HG02642 (cell line): Measurements from ENCODE around the gene BOLA1.
"Not testable (repeated sequence)": the region's sequence is repeated elsewhere in the genome, so short reads cannot be mapped to it uniquely, and the experiment has no call there.

Experiments
- ATAC-seq: cut with Tn5 transposase; IDR thresholded peaks from one replicate; pipeline ENCODE4 v1.9.1; 2021; ENCODE audit warnings: mild to moderate bottlenecking; ENCODE audit not compliant: unreplicated experiment, poor library complexity

The BOLA1 gene

DNA sequence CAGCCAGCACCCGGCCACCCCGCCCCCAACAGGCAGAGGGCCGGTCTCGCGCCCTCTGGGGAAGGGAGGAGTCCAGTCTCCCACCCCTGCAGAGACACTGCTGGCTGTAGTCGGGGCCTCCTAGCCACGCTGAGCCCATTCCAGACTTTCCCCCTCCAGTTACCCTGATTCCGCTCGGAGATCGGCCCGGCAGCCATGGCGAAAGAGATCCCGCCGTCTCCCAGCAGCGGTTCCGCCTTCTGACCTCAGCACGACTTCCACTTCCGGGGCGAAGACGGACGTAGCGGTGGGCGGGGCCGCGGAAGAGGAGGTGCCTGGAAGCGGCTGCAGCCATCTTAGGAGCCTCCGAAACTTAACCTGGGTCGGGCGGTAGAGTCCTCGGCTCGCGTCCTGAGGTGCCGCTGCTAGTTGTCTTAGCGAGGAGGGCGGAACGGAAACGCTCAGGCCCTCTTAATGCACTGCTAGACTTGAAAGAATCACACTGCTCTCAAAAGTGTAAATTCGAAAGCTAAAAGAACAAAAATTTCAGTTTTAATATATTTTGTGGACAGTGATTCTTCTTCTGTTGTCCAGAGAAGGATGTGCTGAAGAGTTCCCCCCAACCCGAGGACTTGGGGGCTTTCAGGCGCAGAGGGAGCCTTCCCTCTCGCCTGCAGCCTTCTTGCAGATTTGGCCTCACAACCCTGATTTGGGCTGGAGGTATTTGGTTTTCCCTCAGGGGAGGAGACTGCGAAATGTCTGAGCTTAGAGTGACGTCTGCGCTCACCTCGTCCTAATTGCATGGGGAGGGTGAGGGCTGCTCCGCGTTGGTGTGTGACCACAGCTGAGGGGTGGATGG, 28.4 kb downstream of the BOLA1 start, which contains the start of gene SF3B4:
SF3B4 (minus strand) TSS at position 241 of the 838 bp plus-strand sequence; CDS start at position 197, 44 bp downstream.
- peak; percentile 95 for ATAC-seq

DNA sequence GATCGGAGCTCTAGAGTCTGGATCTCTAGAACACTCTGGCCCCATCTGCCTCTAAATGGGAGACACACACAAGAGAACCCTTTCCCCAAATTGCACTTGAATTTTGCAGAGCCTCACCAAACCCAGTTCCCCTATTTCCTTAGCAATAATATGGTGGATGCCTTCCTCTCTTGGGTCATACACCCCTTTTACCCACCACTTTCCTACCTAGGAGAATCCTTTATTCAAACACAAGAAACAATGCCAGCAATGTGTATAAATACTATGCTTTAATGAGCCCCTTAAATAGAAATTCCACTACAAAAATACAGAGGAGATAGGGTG, 29.0 kb downstream of the BOLA1 start:
- no peak for ATAC-seq

DNA sequence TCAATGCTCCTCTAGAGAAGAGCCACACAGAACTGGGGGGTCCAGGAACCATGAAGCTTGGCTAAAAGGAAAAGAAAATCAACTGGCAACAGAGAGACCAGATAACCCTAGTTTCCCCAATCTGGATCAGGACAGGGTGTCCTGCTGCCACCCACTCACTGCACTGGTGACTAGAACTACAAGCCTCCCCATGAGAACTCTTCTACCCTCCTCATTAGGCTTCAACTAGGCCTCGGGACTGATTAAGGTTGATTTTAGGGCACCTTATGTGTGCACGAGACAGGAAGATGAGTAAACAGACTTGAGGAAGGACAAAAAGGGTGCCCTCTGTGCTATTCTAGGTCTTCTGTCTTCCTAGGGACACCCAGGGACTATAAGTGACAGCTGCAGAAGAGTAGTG, 30.5 kb downstream of the BOLA1 start:
- no peak for ATAC-seq

DNA sequence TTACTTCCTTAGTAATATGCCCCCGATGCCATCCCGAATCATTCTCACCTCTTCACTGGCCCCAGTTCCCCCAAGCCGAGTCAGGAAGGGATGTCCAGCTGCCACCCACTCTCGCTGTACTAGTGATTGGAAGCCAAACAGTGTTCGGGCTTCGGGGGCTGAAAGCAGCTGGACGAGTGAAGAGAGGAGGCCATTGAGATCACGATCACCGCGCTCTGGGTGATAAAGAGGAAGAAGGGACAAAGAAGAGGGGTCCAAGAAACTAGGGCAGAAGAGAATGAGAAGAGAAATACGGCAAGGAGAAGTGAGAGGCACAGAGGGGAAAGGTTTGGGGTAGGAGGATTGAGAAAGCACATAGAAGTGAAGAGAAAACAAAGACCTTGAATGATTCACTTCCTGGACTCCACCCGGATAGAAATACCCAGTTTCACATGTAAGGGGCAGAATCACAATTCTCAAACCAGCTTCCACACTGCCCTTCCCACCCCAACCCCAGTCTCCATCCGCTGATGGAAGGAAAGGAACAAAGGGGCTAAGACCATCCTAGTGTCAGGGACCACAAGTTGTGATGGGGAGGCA, 31.9 kb downstream of the BOLA1 start:
- no peak for ATAC-seq

DNA sequence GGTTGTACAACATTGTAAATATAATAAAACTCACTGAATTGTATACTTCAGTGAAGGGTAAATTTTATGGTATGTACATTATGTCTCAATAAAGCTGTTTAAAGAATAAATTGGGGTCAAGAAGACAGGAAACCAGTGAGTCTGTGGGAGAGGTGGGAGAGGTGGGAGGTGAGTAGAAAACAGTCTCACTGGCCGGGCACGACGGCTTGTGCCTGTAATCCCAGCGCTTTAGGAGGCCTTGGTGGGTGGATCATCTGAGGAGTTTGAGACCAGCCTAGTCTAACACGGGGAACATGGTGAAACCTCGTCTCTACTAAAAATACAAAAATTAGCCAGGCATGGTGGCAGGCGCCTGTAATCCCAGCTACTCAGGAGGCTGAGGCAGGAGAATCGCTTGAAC, 33.1 kb downstream of the BOLA1 start:
- no peak for ATAC-seq

DNA sequence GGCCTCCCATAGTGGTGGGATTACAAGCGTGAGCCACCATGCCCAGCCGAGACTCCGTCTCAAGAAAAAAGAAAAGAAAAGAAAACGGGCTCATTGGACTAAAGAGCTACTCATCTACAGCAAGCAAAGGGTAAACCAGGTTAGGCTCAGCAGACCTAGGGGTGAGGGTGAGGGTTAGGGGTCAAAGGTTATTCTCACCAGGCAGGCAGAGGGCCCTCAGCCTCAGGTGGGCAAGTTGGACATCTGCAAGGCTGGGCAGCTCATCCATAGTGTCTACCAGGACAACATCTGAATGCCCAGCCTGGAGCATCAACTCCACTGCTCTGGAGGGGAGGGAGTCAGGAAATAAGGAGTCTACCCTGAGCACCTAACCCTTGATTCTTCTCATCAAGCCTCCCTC, 33.8 kb downstream of the BOLA1 start:
- no peak for ATAC-seq

DNA sequence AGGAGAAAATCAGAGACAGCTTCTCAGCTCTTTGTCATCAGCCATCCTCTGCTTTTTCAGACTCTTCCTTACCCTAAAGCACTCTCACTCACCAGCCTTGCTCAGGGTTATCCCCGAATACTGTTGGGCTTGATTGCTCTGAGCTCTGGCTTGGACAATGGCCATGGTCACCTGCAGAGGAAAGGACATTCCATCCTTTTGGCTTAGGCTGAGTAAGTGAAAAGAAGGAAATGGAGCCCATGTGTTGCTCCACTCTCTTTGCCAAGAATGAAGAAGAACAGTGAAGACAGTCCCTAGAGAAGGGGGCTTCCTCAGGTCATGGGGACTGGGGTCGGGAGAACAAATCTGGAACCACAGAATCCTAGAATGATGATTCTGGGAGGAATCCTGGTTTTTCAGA, 35.0 kb downstream of the BOLA1 start:
- ATAC-seq: no peak

DNA sequence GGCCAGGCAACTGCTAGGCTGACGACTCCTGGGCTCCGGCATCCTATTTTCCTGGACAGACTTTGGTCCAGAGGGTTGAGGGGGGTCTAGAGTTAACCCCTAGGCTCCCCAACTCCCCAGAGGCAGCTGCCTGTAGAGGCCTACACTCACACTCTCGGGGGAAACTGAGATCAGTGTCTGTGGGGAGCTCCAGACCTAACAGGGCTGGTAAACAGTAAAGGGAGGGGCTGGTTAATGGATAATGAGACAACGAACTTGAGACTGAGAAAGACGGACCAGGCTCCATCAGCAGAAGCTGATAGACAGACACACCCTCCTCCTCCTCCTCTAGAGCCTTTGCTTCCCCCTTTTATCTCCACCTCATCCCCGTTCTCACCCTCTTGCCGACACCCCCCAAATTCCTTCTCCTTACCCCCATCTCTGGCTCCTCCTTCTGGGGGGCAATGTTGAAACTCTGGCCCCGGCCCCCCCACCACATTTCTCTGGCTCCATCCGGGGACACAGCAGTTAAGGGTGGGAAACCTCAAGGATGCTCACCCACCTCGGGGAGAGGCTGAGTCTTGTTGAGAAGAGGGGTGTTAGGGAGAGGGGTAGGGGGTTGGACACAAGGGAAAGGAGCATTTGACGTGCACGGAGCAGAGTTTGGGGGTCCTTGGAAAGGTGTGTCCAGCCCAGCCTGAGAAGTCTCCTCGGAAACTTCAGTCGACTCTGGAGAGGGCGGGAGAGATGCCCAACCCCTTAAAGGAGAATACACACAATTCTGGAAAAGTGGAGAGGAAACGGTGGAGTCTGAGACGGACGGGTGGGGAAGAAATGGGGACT, 37.0 kb downstream of the BOLA1 start, which contains the start of gene MTMR11:
MTMR11 (minus strand) TSS at position 710 of the 822 bp plus-strand sequence; CDS start at position 478, 232 bp downstream.
- no peak for ATAC-seq

DNA sequence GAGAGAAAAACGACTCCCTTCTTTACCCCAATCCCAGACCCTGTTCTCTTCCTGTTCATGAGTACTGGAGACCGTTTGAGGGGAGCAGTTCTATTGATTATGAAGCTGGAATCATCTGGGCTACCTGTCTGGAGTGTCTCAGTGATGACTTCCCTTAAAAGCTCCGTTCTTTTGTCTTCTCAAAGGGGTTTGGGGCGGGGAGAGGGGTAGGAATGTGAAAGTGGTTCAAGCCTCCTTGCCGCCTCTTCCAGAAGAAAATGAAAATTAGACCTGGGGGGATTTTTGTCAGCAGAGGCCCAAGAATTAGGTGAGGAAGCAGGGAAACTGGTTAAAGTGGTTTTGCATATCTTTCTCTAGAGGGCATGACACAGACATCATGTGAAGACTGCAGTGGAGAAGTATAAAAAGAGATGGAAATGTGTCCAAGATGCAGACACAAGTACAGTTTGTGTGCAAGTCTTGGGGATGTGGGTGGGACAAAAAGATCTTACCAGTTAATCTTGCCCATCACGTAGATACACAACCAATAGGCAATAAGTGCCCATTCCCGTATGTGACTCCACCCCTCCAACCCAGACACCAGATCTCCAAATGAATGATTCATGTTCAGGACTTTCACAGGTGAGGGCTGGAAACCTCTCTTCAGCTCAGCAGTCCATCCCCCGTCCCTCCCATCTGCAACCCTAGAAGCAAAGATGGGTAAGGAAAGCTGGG, 37.8 kb downstream of the BOLA1 start:
- no peak for ATAC-seq

DNA sequence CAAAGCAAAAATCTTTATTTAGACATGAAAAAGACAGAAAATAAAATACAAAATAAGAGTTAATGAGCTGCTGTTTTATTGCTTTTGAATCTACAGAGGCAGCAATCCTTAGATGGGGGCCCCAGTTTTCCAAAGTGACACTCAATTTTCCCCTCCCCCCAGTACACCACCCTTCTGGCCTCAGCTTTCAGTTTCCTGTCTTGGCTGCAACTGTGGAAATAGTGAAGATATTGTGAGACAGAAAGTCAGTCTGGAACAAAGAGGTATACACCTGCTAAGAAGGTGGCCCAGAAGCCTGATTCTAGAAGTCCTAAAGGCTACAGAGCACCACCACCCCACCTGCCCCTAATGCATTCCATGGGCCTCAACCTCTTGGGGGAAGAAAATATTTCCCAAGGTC, 38.4 kb downstream of the BOLA1 start:
- ATAC-seq: no peak

DNA sequence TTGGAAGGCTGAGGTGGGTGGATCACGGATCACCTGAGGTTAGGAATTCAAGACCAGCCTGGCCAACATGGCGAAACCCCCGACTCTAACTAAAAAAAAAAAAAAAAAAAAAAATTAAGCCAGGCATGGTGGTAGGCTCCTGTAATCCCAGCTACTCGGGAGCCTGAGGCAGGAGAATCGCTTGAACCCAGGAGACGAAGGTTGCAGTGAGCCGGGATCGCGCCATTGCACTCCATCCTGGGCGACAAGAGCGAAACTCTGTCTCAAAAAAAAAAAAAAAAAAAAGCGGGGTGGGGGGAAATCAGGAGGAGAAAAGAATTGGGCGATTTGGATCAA, 39.3 kb downstream of the BOLA1 start:
- ATAC-seq: not testable (repeated sequence)

DNA sequence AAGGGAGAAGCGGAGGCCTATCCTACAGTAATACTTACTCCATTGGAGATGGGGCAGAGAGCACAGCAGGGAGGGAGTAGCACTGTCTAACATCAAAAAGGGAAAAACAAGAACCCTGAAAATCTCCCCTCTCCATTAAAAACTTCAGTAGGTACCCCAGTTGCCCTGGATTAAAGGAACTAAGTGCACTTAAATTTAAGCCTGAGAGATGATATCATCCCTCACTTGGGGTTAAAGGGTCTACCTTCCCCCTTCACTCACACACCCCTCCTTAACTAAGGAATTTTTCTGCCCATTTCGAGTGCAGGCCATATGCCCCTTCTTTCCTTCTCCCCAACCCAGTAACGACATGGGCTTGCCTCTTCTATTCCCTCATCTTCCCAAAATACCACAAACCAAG, 41.1 kb downstream of the BOLA1 start:
- ATAC-seq: no peak

DNA sequence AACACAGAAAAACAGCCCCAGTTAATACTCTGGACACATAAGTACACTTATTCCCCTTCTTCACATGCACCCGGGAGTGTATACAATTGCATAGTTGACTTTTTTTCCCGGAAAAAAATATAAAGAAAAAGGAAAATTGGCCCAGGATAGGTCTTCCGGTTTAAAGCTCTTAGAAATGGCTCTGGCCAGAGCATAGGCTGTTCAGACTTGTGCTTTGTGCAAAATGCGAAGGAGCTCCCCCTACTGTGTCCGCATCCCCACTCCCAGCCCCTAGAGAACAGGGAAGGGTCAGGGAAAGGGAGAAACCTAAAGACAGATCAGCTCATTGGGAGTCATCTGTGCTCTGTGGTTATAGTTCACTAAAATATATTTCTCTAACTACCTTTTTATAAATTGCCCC, 42.8 kb downstream of the BOLA1 start:
- no peak for ATAC-seq

DNA sequence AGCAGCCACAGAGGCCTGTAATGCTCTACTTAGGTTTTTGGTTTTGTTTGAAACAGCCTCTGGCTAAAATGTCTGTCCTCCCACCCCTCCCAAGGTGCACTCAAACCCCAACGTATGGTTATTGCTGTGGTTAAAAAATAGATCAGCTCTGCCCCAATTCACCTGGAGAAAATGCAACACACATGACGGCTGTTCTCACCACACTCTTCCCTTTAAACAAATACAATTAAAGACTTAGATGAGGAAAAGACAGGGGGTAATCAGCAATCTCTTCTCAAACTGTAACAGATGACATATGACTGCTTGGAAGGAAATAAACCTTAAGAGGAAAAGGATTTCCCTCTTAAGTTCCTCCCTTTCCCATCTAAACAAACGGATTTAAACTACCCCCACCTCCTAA, 43.5 kb downstream of the BOLA1 start:
- no peak for ATAC-seq

DNA sequence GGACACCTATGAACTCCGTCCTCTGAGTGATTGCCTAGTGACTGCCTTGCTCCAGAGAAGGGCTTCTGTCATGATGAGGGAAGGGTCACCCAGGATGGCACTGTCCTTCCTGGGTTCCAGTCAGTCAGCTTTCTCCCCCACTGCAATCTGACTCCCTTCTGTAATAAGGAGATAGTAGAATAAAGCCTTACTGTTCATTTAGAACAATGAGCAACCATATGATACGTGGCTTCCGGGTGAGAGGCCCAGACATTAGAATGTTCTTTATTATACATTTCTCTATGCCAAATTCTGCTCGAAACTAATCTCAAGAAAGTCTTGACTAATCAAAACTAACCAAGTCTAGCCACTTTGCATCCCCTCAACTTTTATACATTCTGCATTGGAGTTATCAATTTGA, 45.8 kb downstream of the BOLA1 start:
- no peak for ATAC-seq

DNA sequence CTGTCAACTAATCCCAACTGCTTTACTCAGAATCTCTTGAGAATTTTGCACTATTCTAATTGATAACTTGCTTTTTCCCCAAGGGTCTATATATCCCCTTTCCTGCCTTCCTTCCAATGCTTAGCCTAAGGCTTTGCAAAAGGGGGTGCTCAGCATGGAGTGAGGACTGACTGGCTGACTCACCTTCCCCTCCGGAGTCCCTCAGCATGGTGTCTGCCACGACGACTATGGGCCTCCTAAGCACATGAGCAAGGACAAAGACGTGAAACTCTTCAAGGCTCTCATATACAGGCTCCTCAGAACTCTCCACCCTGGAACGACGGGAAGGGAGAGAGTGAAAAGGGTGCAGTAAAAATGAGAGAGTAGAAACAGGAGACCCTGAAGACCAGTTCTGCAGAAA, 50.5 kb downstream of the BOLA1 start:
- no peak for ATAC-seq
